Suprapubic skin (tissue), 4 donors: ENCODE results near the gene LENEP. TPM values are rescaled to one million over a fixed set of nuclear protein-coding genes. Genes with fewer than 3 reads are reported as not detected.

Experiments
- DNase-seq, 2 donors: peaks; one replicate each; pipeline ENCODE4 v3.0.0-alpha.2; 2019; ENCODE audit warnings: low spot score in 2 of 2
- H3K27ac ChIP-seq: fragments of 200-600 bp; sonication (generic); one replicate; pipeline ENCODE4 v1.5.1; 2019
- H3K27me3 ChIP-seq: fragments of 200-600 bp; sonication (generic); one replicate; pipeline ENCODE4 v1.5.1; 2019
- H3K36me3 ChIP-seq: fragments of 200-600 bp; sonication (generic); one replicate; pipeline ENCODE4 v1.5.1; 2019
- H3K4me1 ChIP-seq: fragments of 200-600 bp; sonication (generic); one replicate; pipeline ENCODE4 v1.5.1; 2019
- H3K4me3 ChIP-seq: fragments of 200-600 bp; sonication (generic); one replicate; pipeline ENCODE4 v1.5.1; 2019; ENCODE audit warnings: mild to moderate bottlenecking
- H3K9me3 ChIP-seq: fragments of 200-600 bp; sonication (generic); one replicate; pipeline ENCODE4 v1.5.1; 2019
- CTCF ChIP-seq, 2 donors: fragments of 200-600 bp in 1 of 2; fragments of 450-650 bp in 1 of 2; sonication (generic) in 1 of 2; IDR thresholded peaks; one replicate each; pipeline ENCODE4 v1.5.1; 2016 to 2019; ENCODE audit warnings: antibody characterized with exemption in 2 of 2, mild to moderate bottlenecking in 1 of 2, moderate library complexity in 1 of 2
- EP300 ChIP-seq: sonication (generic); formaldehyde crosslinking; IDR thresholded peaks from one replicate; pipeline ENCODE4 v1.6.1; 2017; ENCODE audit warnings: antibody characterized with exemption
- POLR2A ChIP-seq, 2 donors: fragments of 450-650 bp; IDR thresholded peaks; one replicate each; pipeline ENCODE4 v1.6.1; 2017; ENCODE audit warnings: antibody characterized with exemption in 2 of 2, mild to moderate bottlenecking in 2 of 2, moderate library complexity in 2 of 2
- POLR2AphosphoS5 ChIP-seq, 3 donors: sonication (generic); formaldehyde crosslinking; IDR thresholded peaks; one replicate each; pipeline ENCODE4 v1.6.1; 2017; ENCODE audit warnings: antibody characterized with exemption in 3 of 3
- WGBS: methylation state at CpG from one replicate; pipeline ENCODE4 v1.1.5; 2018; 5-methylcytosine and 5-hydroxymethylcytosine counted together
- total RNA-seq, 4 donors: library from RNA; depleted of rRNA; stranded (reverse); fragments of >200 nt; gene quantifications; one replicate each; pipeline ENCODE4 v1.1.0, GENCODE V29; 2016

The LENEP gene
- total RNA-seq, result 1 to 10 TPM in 1 of 4 donors, not detected in 3; 3.0 TPM

GRCh38 chr1:154993572-154994268 is at the start of gene LENEP:
LENEP (plus strand) TSS chr1:154993586; CDS start chr1:154993608, 22 bp downstream.
- DNase-seq, result peak in 1 of 2 donors; percentile 52
- peaks cover 36% of the 10 kb centered on the region for H3K36me3 ChIP-seq
- H3K9me3 ChIP-seq, result no peaks in the 10 kb centered on the region
- H3K27me3 ChIP-seq, result no peaks in the 10 kb centered on the region
- H3K4me3 ChIP-seq, result no peak within 1 kb of the TSS
- H3K27ac ChIP-seq, result no peak within 1 kb of the TSS
- H3K4me1 ChIP-seq, result peaks cover 15% of the 10 kb centered on the region
- TF ChIP-seq EP300 (no peak), POLR2AphosphoS5 (IDR thresholded peaks at IDR 0.05) (no peak), POLR2A (IDR thresholded peaks at IDR 0.05) (no peak)
- 77% methylated on average over 6 of the region's 8 CpGs for WGBS

GRCh38 chr1:154943649-154944400 is 49.6 kb upstream of the LENEP start:
- H3K27ac ChIP-seq, result peak overlapping the region; percentile 48
- TF ChIP-seq POLR2A (IDR thresholded peaks at IDR 0.05), result no peak
- TF ChIP-seq CTCF (IDR thresholded peaks at IDR 0.05), result peak; percentile 44 to 66
- no peak for TF ChIP-seq EP300
- H3K4me3 ChIP-seq, result no peak overlapping the region
- DNase-seq, result no peak
- WGBS, result 48% methylated on average over 6 of the region's 6 CpGs
- peaks cover 57% of the 10 kb centered on the region for H3K4me1 ChIP-seq
- peaks cover 37% of the 10 kb centered on the region for H3K36me3 ChIP-seq
- H3K9me3 ChIP-seq, result no peaks in the 10 kb centered on the region
- no peaks in the 10 kb centered on the region for H3K27me3 ChIP-seq

GRCh38 chr1:154944401-154945159 is 48.8 kb upstream of the LENEP start:
- Histone ChIP-seq H3K36me3 (peaks cover 37% of the 10 kb centered on the region), H3K4me3 (no peak overlapping the region), H3K27me3 (no peaks in the 10 kb centered on the region), H3K4me1 (peaks cover 50% of the 10 kb centered on the region), H3K27ac (no peak overlapping the region), H3K9me3 (no peaks in the 10 kb centered on the region)
- DNase-seq, result no peak
- TF ChIP-seq POLR2AphosphoS5 (IDR thresholded peaks at IDR 0.05), result no peak
- TF ChIP-seq CTCF (IDR thresholded peaks at IDR 0.05), result no peak
- TF ChIP-seq POLR2A (IDR thresholded peaks at IDR 0.05), result no peak
- TF ChIP-seq EP300, result no peak
- 55% methylated on average over 8 of the region's 9 CpGs for WGBS

GRCh38 chr1:154945160-154945961 is 48.0 kb upstream of the LENEP start:
- Histone ChIP-seq H3K27me3 (no peaks in the 10 kb centered on the region), H3K9me3 (no peaks in the 10 kb centered on the region), H3K27ac (no peak overlapping the region), H3K4me3 (no peak overlapping the region), H3K36me3 (peaks cover 42% of the 10 kb centered on the region), H3K4me1 (peaks cover 43% of the 10 kb centered on the region)
- 80% methylated on average over 13 of the region's 15 CpGs for WGBS
- TF ChIP-seq POLR2A (IDR thresholded peaks at IDR 0.05), result no peak
- TF ChIP-seq EP300, result no peak
- TF ChIP-seq CTCF (IDR thresholded peaks at IDR 0.05), result no peak
- TF ChIP-seq POLR2AphosphoS5 (IDR thresholded peaks at IDR 0.05), result no peak
- DNase-seq, result no peak
